ENCODE measurements around the gene APCS. TPM values are rescaled to one million over a fixed set of nuclear protein-coding genes. Genes with fewer than 3 reads are reported as not detected.

APCS gene
- total and polyA plus RNA-seq, 12 donors: 0.27 to 0.92 (median 0.79) TPM; not detected in 9

DNA sequence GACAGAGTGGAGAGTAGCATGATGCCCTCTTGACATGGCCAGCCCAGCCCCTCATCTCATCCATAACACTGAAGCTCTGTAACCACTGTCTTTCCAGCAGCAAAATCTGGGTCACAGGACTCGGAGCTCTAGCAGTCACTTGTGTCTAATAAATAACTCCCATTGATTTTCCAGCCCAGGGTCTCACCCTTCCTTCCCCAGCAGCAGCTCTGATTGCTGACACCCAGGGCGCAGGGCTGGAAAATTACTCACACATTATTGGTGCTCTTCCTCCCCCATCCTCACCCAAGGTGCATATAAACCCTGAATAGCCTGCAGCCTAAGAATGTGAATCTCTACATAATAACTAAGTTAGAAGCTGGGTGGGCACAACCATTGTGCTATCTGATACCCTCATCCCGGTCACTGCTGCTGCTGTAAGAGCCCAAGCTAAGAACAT, 30.7 kb upstream of the APCS start:
- intact Hi-C loops (cut with DNase I): no loop called here
- DNase-seq: no peak
- no peaks in the 10 kb centered on the region for H3K27me3 ChIP-seq
- no peaks in the 10 kb centered on the region for H3K4me1 ChIP-seq (replicated peaks in 1 of 2)
- H3K27ac ChIP-seq: no peak overlapping the region
- H3K9me3 ChIP-seq (replicated peaks in 1 of 3): no peaks in the 10 kb centered on the region
- no peak overlapping the region for H3K4me3 ChIP-seq
- WGBS, 4 donors: 40 to 46% (median 43%) methylated on average over 3 of the region's 3 CpGs
- TF ChIP-seq POLR2A (IDR thresholded peaks at IDR 0.05): no peak
- TF ChIP-seq, protein P1, sequence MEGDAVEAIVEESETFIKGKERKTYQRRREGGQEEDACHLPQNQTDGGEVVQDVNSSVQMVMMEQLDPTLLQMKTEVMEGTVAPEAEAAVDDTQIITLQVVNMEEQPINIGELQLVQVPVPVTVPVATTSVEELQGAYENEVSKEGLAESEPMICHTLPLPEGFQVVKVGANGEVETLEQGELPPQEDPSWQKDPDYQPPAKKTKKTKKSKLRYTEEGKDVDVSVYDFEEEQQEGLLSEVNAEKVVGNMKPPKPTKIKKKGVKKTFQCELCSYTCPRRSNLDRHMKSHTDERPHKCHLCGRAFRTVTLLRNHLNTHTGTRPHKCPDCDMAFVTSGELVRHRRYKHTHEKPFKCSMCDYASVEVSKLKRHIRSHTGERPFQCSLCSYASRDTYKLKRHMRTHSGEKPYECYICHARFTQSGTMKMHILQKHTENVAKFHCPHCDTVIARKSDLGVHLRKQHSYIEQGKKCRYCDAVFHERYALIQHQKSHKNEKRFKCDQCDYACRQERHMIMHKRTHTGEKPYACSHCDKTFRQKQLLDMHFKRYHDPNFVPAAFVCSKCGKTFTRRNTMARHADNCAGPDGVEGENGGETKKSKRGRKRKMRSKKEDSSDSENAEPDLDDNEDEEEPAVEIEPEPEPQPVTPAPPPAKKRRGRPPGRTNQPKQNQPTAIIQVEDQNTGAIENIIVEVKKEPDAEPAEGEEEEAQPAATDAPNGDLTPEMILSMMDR (IDR thresholded peaks at IDR 0.05): no peak
- no peaks in the 10 kb centered on the region for H3K36me3 ChIP-seq (replicated peaks in 1 of 2)

DNA sequence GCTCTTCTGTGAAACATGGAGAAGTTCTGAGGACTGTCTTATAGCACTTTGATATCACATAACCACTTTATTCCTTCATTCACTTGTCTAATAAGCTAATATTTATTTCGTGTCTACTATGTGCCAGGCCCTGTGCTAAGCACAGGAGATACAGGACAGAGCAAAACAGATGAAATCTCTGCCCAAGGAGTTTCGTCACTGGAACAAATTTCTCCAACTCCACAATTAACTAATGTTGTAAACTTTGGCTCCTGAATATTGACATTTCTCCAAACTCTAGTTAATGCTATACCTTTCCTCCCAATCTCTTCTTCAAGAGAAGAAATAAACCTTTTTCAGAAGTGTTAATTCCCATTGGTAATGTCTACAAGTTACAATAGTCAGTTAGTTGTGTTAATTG, 27.0 kb upstream of the APCS start:
- intact Hi-C loops (cut with DNase I): no loop called here
- Histone ChIP-seq H3K4me1 (replicated peaks in 1 of 2) (no peaks in the 10 kb centered on the region), H3K36me3 (replicated peaks in 1 of 2) (no peaks in the 10 kb centered on the region), H3K27ac (no peak overlapping the region), H3K4me3 (no peak overlapping the region), H3K9me3 (replicated peaks in 1 of 3) (no peaks in the 10 kb centered on the region), H3K27me3 (no peaks in the 10 kb centered on the region)
- 55 to 79% (median 63%) methylated on average over 2 of the region's 2 CpGs for WGBS, 4 donors
- DNase-seq: no peak
- no peak for TF ChIP-seq POLR2A (IDR thresholded peaks at IDR 0.05)
- TF ChIP-seq, protein P1 (IDR thresholded peaks at IDR 0.05): no peak

DNA sequence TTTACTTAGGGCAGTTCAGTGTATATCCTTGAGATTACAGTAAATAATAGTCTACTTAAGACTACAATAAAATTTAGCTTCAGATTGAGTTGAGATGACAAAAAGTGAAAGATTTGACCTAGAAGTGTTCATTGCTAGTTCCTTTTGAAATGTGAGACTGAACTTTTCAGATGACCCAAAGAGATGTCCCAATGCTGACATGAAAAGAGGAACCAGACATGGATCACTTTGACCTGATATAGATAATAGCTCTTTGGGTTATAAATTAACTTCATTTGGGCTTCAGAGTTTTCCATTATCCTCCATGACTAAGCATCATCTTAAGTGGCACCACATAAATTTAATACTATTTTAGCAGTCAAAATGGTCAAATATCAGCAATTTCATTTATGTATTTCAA, 26.1 kb upstream of the APCS start:
- Histone ChIP-seq H3K9me3 (replicated peaks in 1 of 3) (no peaks in the 10 kb centered on the region), H3K4me3 (no peak overlapping the region), H3K36me3 (replicated peaks in 1 of 2) (no peaks in the 10 kb centered on the region), H3K27ac (no peak overlapping the region), H3K27me3 (no peaks in the 10 kb centered on the region), H3K4me1 (replicated peaks in 1 of 2) (no peaks in the 10 kb centered on the region)
- DNase-seq: no peak
- intact Hi-C loops (cut with DNase I): no loop called here
- TF ChIP-seq POLR2A (IDR thresholded peaks at IDR 0.05): no peak
- TF ChIP-seq, protein P1 (IDR thresholded peaks at IDR 0.05): no peak

DNA sequence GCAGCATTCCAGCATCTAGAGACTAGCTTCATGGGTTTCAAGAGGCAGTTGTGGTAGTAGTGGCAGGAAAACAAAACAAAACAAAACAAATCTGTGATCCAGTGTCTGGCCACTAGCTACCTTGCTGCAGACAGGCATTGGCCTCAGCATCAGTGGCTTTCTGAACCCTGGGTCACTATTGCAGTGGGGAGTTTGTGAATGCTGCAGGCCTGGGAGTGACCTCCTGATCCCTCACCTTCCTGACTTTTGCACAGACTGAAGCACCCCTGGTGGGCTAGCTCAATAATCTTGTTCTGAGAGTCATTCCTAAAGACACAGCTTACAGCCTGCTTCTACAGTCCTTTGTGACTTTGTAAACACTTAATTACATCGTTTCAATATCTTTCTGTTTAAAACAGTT, 24.9 kb upstream of the APCS start:
- no peak overlapping the region for H3K27ac ChIP-seq
- intact Hi-C loops (cut with DNase I): no loop called here
- H3K9me3 ChIP-seq (replicated peaks in 1 of 3): no peaks in the 10 kb centered on the region
- WGBS, 4 donors: 42 to 55% (median 43%) methylated on average over 1 of the region's 1 CpG
- TF ChIP-seq POLR2A (IDR thresholded peaks at IDR 0.05): no peak
- H3K4me1 ChIP-seq (replicated peaks in 1 of 2): no peaks in the 10 kb centered on the region
- no peaks in the 10 kb centered on the region for H3K27me3 ChIP-seq
- no peak overlapping the region for H3K4me3 ChIP-seq
- H3K36me3 ChIP-seq (replicated peaks in 1 of 2): no peaks in the 10 kb centered on the region
- DNase-seq: no peak

DNA sequence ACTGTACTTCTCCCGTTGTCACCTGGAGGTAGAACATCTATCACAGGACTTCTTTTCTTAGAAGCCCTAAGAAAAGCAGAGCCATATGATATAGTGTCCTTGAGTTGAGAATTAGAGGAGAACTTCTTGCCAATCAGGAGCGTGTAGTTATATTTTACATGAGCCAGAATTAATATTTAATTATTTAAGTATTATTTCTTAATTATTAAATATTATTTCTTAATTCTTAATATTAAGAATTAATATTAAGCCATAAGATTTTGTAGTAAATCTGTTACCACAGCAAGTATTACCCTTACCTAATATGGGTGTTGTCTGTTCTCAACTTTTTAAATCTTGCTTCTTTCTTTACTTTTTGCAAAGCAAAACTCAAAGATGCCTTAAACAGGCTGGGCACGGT, 10.2 kb upstream of the APCS start:
- DNase-seq: no peak
- H3K27ac ChIP-seq: no peak overlapping the region
- H3K27me3 ChIP-seq: no peaks in the 10 kb centered on the region
- TF ChIP-seq, protein P1 (IDR thresholded peaks at IDR 0.05): no peak
- H3K4me1 ChIP-seq (replicated peaks in 1 of 2): no peaks in the 10 kb centered on the region
- 77 to 87% (median 85%) methylated on average over 3 of the region's 3 CpGs for WGBS, 4 donors
- H3K9me3 ChIP-seq (replicated peaks in 1 of 3): no peaks in the 10 kb centered on the region
- no peak overlapping the region for H3K4me3 ChIP-seq
- intact Hi-C loops (cut with DNase I): no loop called here
- H3K36me3 ChIP-seq (replicated peaks in 1 of 2): no peaks in the 10 kb centered on the region

Data from adrenal gland (tissue), 12 donors.